ENCODE data around the gene RPGR.
A peak's percentile ranks its signal among the peaks of the same experiment; 100 is the strongest.

RPGR gene

GRCh38 chrX:38273453-38273852 is 53.9 kb downstream of the RPGR start:
- H3K4me2 ChIP-seq (ENCODE audit: low read length, poor library complexity, severe bottlenecking) = no peak overlapping the region
- no peaks in the 10 kb centered on the region for H3K9me3 ChIP-seq (ENCODE audit: control insufficient read depth, low read length)
- no CpG with 5 or more reads among the region's 1 CpG for WGBS

GRCh38 chrX:38271154-38271716 is 56.1 kb downstream of the RPGR start:
- Histone ChIP-seq H3K18ac (ENCODE audit: low read depth in 1 of 2, low read length in 2 of 2) (no peak overlapping the region), H3K27me3 (ENCODE audit: control insufficient read depth in 1 of 2, insufficient read depth in 1 of 2, low read length in 2 of 2) (peaks cover 0 to 5% of the 10 kb centered on the region in 2 experiments), H2AK5ac (ENCODE audit: low read length, severe bottlenecking) (no peak overlapping the region), H3K4ac (ENCODE audit: low read depth in 1 of 2, low read length in 2 of 2) (no peak overlapping the region), H2AFZ (ENCODE audit: low read depth, low read length) (no peak overlapping the region), H2BK12ac (ENCODE audit: low read length in 2 of 2) (no peak overlapping the region), H3K4me3 (ENCODE audit: insufficient read depth in 1 of 2, low read depth in 1 of 2, low read length in 2 of 2) (no peak overlapping the region), H3K14ac (ENCODE audit: low read length in 2 of 2) (no peak overlapping the region), H3K4me2 (ENCODE audit: low read length, poor library complexity, severe bottlenecking) (no peak overlapping the region), H2BK120ac (ENCODE audit: low read depth, low read length) (no peak overlapping the region), H3K36me3 (ENCODE audit: control insufficient read depth in 1 of 2, insufficient read depth in 2 of 2, low read depth in 1 of 2, low read length in 2 of 2) (no peaks in the 10 kb centered on the region), H3K23ac (ENCODE audit: low read length in 2 of 2) (no peak overlapping the region), H3K27ac (ENCODE audit: low read length, poor library complexity, severe bottlenecking) (no peak overlapping the region), H3K9me3 (ENCODE audit: control insufficient read depth, low read length) (no peaks in the 10 kb centered on the region), H3K79me1 (replicated peaks; ENCODE audit: low read length, poor library complexity, severe bottlenecking) (no peaks in the 10 kb centered on the region), H3K4me1 (ENCODE audit: control insufficient read depth, insufficient read depth, low read depth, low read length) (no peaks in the 10 kb centered on the region), H4K91ac (ENCODE audit: low read length) (no peak overlapping the region), H3K9ac (ENCODE audit: low read length) (no peak overlapping the region), H4K8ac (ENCODE audit: low read length) (no peak overlapping the region), H2BK15ac (ENCODE audit: low read depth, poor library complexity, severe bottlenecking) (no peak overlapping the region), H2BK5ac (ENCODE audit: low read depth, low read length, poor library complexity, severe bottlenecking) (no peak overlapping the region)
- DNase-seq = no peak

More at GRCh38 chrX:38273453-38273852, 53.9 kb downstream of the RPGR start:
- Histone ChIP-seq H3K79me1 (replicated peaks; ENCODE audit: low read length, poor library complexity, severe bottlenecking) (no peaks in the 10 kb centered on the region), H3K36me3 (ENCODE audit: control insufficient read depth in 1 of 2, insufficient read depth in 2 of 2, low read depth in 1 of 2, low read length in 2 of 2) (no peaks in the 10 kb centered on the region), H2BK120ac (ENCODE audit: low read depth, low read length) (no peak overlapping the region), H3K9ac (ENCODE audit: low read length) (no peak overlapping the region), H3K14ac (ENCODE audit: low read length in 2 of 2) (no peak overlapping the region), H3K18ac (ENCODE audit: low read depth in 1 of 2, low read length in 2 of 2) (no peak overlapping the region), H3K23ac (ENCODE audit: low read length in 2 of 2) (no peak overlapping the region), H3K4ac (ENCODE audit: low read depth in 1 of 2, low read length in 2 of 2) (no peak overlapping the region), H2AFZ (ENCODE audit: low read depth, low read length) (no peak overlapping the region), H4K8ac (ENCODE audit: low read length) (no peak overlapping the region), H3K4me1 (ENCODE audit: control insufficient read depth, insufficient read depth, low read depth, low read length) (no peaks in the 10 kb centered on the region), H2AK5ac (ENCODE audit: low read length, severe bottlenecking) (no peak overlapping the region), H2BK12ac (ENCODE audit: low read length in 2 of 2) (no peak overlapping the region), H2BK5ac (ENCODE audit: low read depth, low read length, poor library complexity, severe bottlenecking) (no peak overlapping the region), H3K4me3 (ENCODE audit: insufficient read depth in 1 of 2, low read depth in 1 of 2, low read length in 2 of 2) (no peak overlapping the region), H4K91ac (ENCODE audit: low read length) (no peak overlapping the region), H3K27me3 (ENCODE audit: control insufficient read depth in 1 of 2, insufficient read depth in 1 of 2, low read length in 2 of 2) (no peaks in the 10 kb centered on the region), H2BK15ac (ENCODE audit: low read depth, poor library complexity, severe bottlenecking) (no peak overlapping the region), H3K27ac (ENCODE audit: low read length, poor library complexity, severe bottlenecking) (no peak overlapping the region)
- DNase-seq = peak; percentile 59

- Histone ChIP-seq H3K36me3 (ENCODE audit: control insufficient read depth in 1 of 2, insufficient read depth in 2 of 2, low read depth in 1 of 2, low read length in 2 of 2) (no peaks in the 10 kb centered on the region), H4K91ac (ENCODE audit: low read length) (no peak overlapping the region), H2BK120ac (ENCODE audit: low read depth, low read length) (no peak overlapping the region), H3K4me2 (ENCODE audit: low read length, poor library complexity, severe bottlenecking) (no peak overlapping the region), H3K4me1 (ENCODE audit: control insufficient read depth, insufficient read depth, low read depth, low read length) (no peaks in the 10 kb centered on the region), H2BK15ac (ENCODE audit: low read depth, poor library complexity, severe bottlenecking) (no peak overlapping the region), H3K79me1 (replicated peaks; ENCODE audit: low read length, poor library complexity, severe bottlenecking) (no peaks in the 10 kb centered on the region), H2AK5ac (ENCODE audit: low read length, severe bottlenecking) (no peak overlapping the region), H2BK5ac (ENCODE audit: low read depth, low read length, poor library complexity, severe bottlenecking) (no peak overlapping the region), H3K23ac (ENCODE audit: low read length in 2 of 2) (no peak overlapping the region), H3K4ac (ENCODE audit: low read depth in 1 of 2, low read length in 2 of 2) (no peak overlapping the region), H3K18ac (ENCODE audit: low read depth in 1 of 2, low read length in 2 of 2) (no peak overlapping the region), H3K27ac (ENCODE audit: low read length, poor library complexity, severe bottlenecking) (no peak overlapping the region), H4K8ac (ENCODE audit: low read length) (no peak overlapping the region), H3K27me3 (ENCODE audit: control insufficient read depth in 1 of 2, insufficient read depth in 1 of 2, low read length in 2 of 2) (peaks cover 0 to 5% of the 10 kb centered on the region in 2 experiments), H3K14ac (ENCODE audit: low read length in 2 of 2) (no peak overlapping the region), H2AFZ (ENCODE audit: low read depth, low read length) (no peak overlapping the region), H3K9me3 (ENCODE audit: control insufficient read depth, low read length) (no peaks in the 10 kb centered on the region), H2BK12ac (ENCODE audit: low read length in 2 of 2) (no peak overlapping the region), H3K4me3 (ENCODE audit: insufficient read depth in 1 of 2, low read depth in 1 of 2, low read length in 2 of 2) (no peak overlapping the region), H3K9ac (ENCODE audit: low read length) (no peak overlapping the region)
- DNase-seq = no peak
- WGBS = 93% methylated on average over 3 of the region's 3 CpGs
Measured at GRCh38 chrX:38268011-38268410, 59.3 kb downstream of the RPGR start.

- Histone ChIP-seq H3K4me2 (ENCODE audit: low read length, poor library complexity, severe bottlenecking) (no peak overlapping the region), H2BK120ac (ENCODE audit: low read depth, low read length) (no peak overlapping the region), H4K8ac (ENCODE audit: low read length) (no peak overlapping the region), H3K36me3 (ENCODE audit: control insufficient read depth in 1 of 2, insufficient read depth in 2 of 2, low read depth in 1 of 2, low read length in 2 of 2) (no peaks in the 10 kb centered on the region), H3K14ac (ENCODE audit: low read length in 2 of 2) (no peak overlapping the region), H2AFZ (ENCODE audit: low read depth, low read length) (no peak overlapping the region), H3K79me1 (replicated peaks; ENCODE audit: low read length, poor library complexity, severe bottlenecking) (no peaks in the 10 kb centered on the region), H2BK5ac (ENCODE audit: low read depth, low read length, poor library complexity, severe bottlenecking) (no peak overlapping the region), H2BK12ac (ENCODE audit: low read length in 2 of 2) (no peak overlapping the region), H3K27ac (ENCODE audit: low read length, poor library complexity, severe bottlenecking) (no peak overlapping the region), H4K91ac (ENCODE audit: low read length) (no peak overlapping the region), H3K9ac (ENCODE audit: low read length) (no peak overlapping the region), H3K4me1 (ENCODE audit: control insufficient read depth, insufficient read depth, low read depth, low read length) (no peaks in the 10 kb centered on the region), H3K27me3 (ENCODE audit: control insufficient read depth in 1 of 2, insufficient read depth in 1 of 2, low read length in 2 of 2) (peaks cover 0 to 2% of the 10 kb centered on the region in 2 experiments), H2AK5ac (ENCODE audit: low read length, severe bottlenecking) (no peak overlapping the region), H3K4ac (ENCODE audit: low read depth in 1 of 2, low read length in 2 of 2) (no peak overlapping the region), H3K18ac (ENCODE audit: low read depth in 1 of 2, low read length in 2 of 2) (no peak overlapping the region), H3K4me3 (ENCODE audit: insufficient read depth in 1 of 2, low read depth in 1 of 2, low read length in 2 of 2) (no peak overlapping the region), H3K9me3 (ENCODE audit: control insufficient read depth, low read length) (no peaks in the 10 kb centered on the region), H3K23ac (ENCODE audit: low read length in 2 of 2) (no peak overlapping the region), H2BK15ac (ENCODE audit: low read depth, poor library complexity, severe bottlenecking) (no peak overlapping the region)
- 43% methylated on average over 1 of the region's 9 CpGs for WGBS
- DNase-seq = peak; percentile 56
Measured at GRCh38 chrX:38262715-38263620, 64.3 kb downstream of the RPGR start.
